CD4-positive, alpha-beta T cell treated with Interleukin-15 for 1 hour (primary cell): ENCODE results near the gene SCN1B.
"Not testable (repeated sequence)": the region's sequence is repeated elsewhere in the genome, so short reads cannot be mapped to it uniquely, and the experiment has no call there.

Experiments
- DNase-seq: peaks from one replicate; pipeline ENCODE4 v3.0.0-alpha.2; 2020

Gene SCN1B

GRCh38 chr19:35021016-35021415 is 9.3 kb upstream of the SCN1B start:
- DNase-seq, result no peak

- no peak for DNase-seq
These were observed 8.7 kb upstream of the SCN1B start for GRCh38 chr19:35021596-35021995.

GRCh38 chr19:35022460-35022859 is 7.8 kb upstream of the SCN1B start:
- no peak for DNase-seq

GRCh38 chr19:35023428-35023827 is 6.8 kb upstream of the SCN1B start:
- no peak for DNase-seq

- DNase-seq, result no peak
These were observed 6.2 kb upstream of the SCN1B start for GRCh38 chr19:35024095-35024494.

GRCh38 chr19:35025969-35026368 is 4.3 kb upstream of the SCN1B start:
- no peak for DNase-seq

- no peak for DNase-seq
These were observed 3.9 kb upstream of the SCN1B start for GRCh38 chr19:35026418-35026817.

- DNase-seq, result no peak
These were observed 3.3 kb upstream of the SCN1B start for GRCh38 chr19:35027009-35027408.

GRCh38 chr19:35027851-35028599 is 2.2 kb upstream of the SCN1B start:
- DNase-seq, result no peak

- not testable (repeated sequence) for DNase-seq
These were observed 1.7 kb upstream of the SCN1B start for GRCh38 chr19:35028600-35028885.

- DNase-seq, result not testable (repeated sequence)
These were observed 964 bp upstream of the SCN1B start for GRCh38 chr19:35029275-35029736.

- no peak for DNase-seq
These were observed 473 bp upstream of the SCN1B start for GRCh38 chr19:35029737-35030256.

GRCh38 chr19:35031072-35031881 is 1.0 kb downstream of the SCN1B start:
- DNase-seq, result no peak

GRCh38 chr19:35032356-35032865 is 2.1 kb downstream of the SCN1B start:
- no peak for DNase-seq

GRCh38 chr19:35033067-35034004 is 3.1 kb downstream of the SCN1B start:
- DNase-seq, result no peak

- no peak for DNase-seq
These were observed 3.8 kb downstream of the SCN1B start for GRCh38 chr19:35034005-35034502.

GRCh38 chr19:35034588-35035382 is 4.5 kb downstream of the SCN1B start:
- DNase-seq, result no peak

- no peak for DNase-seq
These were observed 7.7 kb downstream of the SCN1B start for GRCh38 chr19:35037716-35038622.

GRCh38 chr19:35038623-35039512 is 8.6 kb downstream of the SCN1B start:
- no peak for DNase-seq
